ENCODE data around the gene WNT1.

WNT1 gene

DNA sequence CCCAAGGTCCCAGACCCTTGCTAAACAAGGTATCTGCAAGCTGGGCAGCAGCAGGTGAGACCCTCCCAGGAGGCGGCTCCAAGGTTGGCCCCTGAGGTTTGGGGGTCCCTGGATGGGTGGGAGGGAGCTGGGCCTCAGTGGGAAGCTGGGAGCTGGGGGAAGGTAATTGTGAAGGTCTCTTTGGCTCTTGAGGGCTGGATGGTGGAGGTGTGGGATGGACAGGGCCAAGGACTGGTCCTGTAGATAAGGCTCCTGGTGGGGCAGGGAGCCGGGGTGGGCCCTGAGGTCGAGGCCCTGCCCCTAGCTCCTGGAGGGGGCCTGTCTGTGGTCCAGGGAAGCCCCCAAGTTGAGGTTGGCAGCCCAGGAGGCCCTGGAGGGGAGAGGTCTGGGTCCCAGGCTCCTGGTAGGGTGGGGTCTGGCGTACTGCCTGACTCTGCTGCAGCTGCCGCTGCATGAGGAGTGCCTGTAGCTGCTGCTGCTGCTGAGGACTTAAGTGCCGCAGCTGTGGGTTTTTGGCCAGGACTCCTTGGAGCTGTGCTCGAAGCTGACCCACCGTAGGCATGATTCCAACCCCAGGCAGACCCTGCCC, 53.5 kb downstream of the WNT1 start:
- TF ChIP-seq GABPA (IDR thresholded peaks at IDR 0.05; ENCODE audit: low read depth), result no peak
- TF ChIP-seq, protein P1, sequence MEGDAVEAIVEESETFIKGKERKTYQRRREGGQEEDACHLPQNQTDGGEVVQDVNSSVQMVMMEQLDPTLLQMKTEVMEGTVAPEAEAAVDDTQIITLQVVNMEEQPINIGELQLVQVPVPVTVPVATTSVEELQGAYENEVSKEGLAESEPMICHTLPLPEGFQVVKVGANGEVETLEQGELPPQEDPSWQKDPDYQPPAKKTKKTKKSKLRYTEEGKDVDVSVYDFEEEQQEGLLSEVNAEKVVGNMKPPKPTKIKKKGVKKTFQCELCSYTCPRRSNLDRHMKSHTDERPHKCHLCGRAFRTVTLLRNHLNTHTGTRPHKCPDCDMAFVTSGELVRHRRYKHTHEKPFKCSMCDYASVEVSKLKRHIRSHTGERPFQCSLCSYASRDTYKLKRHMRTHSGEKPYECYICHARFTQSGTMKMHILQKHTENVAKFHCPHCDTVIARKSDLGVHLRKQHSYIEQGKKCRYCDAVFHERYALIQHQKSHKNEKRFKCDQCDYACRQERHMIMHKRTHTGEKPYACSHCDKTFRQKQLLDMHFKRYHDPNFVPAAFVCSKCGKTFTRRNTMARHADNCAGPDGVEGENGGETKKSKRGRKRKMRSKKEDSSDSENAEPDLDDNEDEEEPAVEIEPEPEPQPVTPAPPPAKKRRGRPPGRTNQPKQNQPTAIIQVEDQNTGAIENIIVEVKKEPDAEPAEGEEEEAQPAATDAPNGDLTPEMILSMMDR (IDR thresholded peaks at IDR 0.05; ENCODE audit: insufficient read depth, low read length), result no peak
- no peak for TF ChIP-seq SPI1 (IDR thresholded peaks at IDR 0.05; ENCODE audit: borderline replicate concordance, low read depth)
- TF ChIP-seq, protein P2, sequence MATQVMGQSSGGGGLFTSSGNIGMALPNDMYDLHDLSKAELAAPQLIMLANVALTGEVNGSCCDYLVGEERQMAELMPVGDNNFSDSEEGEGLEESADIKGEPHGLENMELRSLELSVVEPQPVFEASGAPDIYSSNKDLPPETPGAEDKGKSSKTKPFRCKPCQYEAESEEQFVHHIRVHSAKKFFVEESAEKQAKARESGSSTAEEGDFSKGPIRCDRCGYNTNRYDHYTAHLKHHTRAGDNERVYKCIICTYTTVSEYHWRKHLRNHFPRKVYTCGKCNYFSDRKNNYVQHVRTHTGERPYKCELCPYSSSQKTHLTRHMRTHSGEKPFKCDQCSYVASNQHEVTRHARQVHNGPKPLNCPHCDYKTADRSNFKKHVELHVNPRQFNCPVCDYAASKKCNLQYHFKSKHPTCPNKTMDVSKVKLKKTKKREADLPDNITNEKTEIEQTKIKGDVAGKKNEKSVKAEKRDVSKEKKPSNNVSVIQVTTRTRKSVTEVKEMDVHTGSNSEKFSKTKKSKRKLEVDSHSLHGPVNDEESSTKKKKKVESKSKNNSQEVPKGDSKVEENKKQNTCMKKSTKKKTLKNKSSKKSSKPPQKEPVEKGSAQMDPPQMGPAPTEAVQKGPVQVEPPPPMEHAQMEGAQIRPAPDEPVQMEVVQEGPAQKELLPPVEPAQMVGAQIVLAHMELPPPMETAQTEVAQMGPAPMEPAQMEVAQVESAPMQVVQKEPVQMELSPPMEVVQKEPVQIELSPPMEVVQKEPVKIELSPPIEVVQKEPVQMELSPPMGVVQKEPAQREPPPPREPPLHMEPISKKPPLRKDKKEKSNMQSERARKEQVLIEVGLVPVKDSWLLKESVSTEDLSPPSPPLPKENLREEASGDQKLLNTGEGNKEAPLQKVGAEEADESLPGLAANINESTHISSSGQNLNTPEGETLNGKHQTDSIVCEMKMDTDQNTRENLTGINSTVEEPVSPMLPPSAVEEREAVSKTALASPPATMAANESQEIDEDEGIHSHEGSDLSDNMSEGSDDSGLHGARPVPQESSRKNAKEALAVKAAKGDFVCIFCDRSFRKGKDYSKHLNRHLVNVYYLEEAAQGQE (IDR thresholded peaks at IDR 0.05; ENCODE audit: insufficient replicate concordance, low read depth), result no peak
- TF ChIP-seq POLR2AphosphoS5 (IDR thresholded peaks at IDR 0.05; ENCODE audit: low read depth), result no peak
- no peak for DNase-seq (ENCODE audit: low read depth in 1 of 2, low spot score in 1 of 2)
- Histone ChIP-seq H3K27me3 (ENCODE audit: insufficient read depth, poor library complexity, severe bottlenecking) (no peaks in the 10 kb centered on the region), H3K27ac (replicated peaks) (no peak overlapping the region), H3K4me3 (replicated peaks; ENCODE audit: insufficient read depth, low read length) (no peak overlapping the region)
